MM.1S (cell line): ENCODE results near the gene PCAT6.

Source experiments
- DNase-seq: peaks from one replicate; pipeline ENCODE4 v3.0.0-alpha.2; 2015
- H2AFZ ChIP-seq: fragments of 300-600 bp; sonication (generic); 2 replicates; pipeline ENCODE4 v1.6.0; 2016; ENCODE audit warnings: antibody characterized with exemption, low read length
- H3F3A ChIP-seq: fragments of 300-600 bp; sonication (generic); 2 replicates; pipeline ENCODE4 v1.6.1; 2016; ENCODE audit warnings: mild to moderate bottlenecking, antibody characterized with exemption, low read length, moderate library complexity, mixed read lengths; ENCODE audit not compliant: insufficient read depth
- H3K27ac ChIP-seq: fragments of 300-600 bp; sonication (generic); 2 replicates; pipeline ENCODE4 v1.5.1; 2016; ENCODE audit warnings: mild to moderate bottlenecking, low read length
- H3K27me3 ChIP-seq: fragments of 300-600 bp; sonication (generic); replicated peaks from 2 replicates; pipeline ENCODE4 v1.6.0; 2016; ENCODE audit warnings: low read length; ENCODE audit not compliant: insufficient read depth
- H3K36me3 ChIP-seq: fragments of 300-600 bp; sonication (generic); replicated peaks from 2 replicates; pipeline ENCODE4 v1.6.1; 2016; ENCODE audit warnings: mild to moderate bottlenecking, low read length, mixed read lengths; ENCODE audit not compliant: insufficient read depth
- H3K4me1 ChIP-seq: fragments of 300-600 bp; sonication (generic); 2 replicates; pipeline ENCODE4 v1.6.1; 2016; ENCODE audit warnings: low read length, mixed read lengths
- H3K4me2 ChIP-seq: fragments of 300-600 bp; sonication (generic); 2 replicates; pipeline ENCODE4 v1.6.0; 2016; ENCODE audit warnings: low read depth, low read length
- H3K4me3 ChIP-seq: fragments of 300-600 bp; sonication (generic); 2 replicates; pipeline ENCODE4 v1.5.1; 2016; ENCODE audit warnings: low read length, mixed read lengths
- H3K79me2 ChIP-seq: fragments of 300-600 bp; sonication (generic); 2 replicates; pipeline ENCODE4 v1.6.1; 2016; ENCODE audit warnings: mixed run types, low read length, mixed read lengths
- H3K9ac ChIP-seq: fragments of 300-600 bp; sonication (generic); 2 replicates; pipeline ENCODE4 v1.6.1; 2016; ENCODE audit warnings: low read length, mixed read lengths
- H3K9me2 ChIP-seq: fragments of 300-600 bp; sonication (generic); replicated peaks from 2 replicates; pipeline ENCODE4 v1.6.1; 2016; ENCODE audit warnings: mild to moderate bottlenecking, low read length, mixed read lengths; ENCODE audit not compliant: insufficient read depth
- H3K9me3 ChIP-seq: fragments of 300-600 bp; sonication (generic); replicated peaks from 2 replicates; pipeline ENCODE4 v1.6.1; 2016; ENCODE audit warnings: mild to moderate bottlenecking, low read length, mixed read lengths; ENCODE audit not compliant: insufficient read depth
- H4K20me1 ChIP-seq: fragments of 300-600 bp; sonication (generic); 2 replicates; pipeline ENCODE4 v1.6.1; 2016; ENCODE audit warnings: mild to moderate bottlenecking, low read length, moderate library complexity, mixed read lengths; ENCODE audit not compliant: insufficient read depth
- CTCF ChIP-seq: fragments of 300-600 bp; sonication (generic); IDR thresholded peaks from 2 replicates; pipeline ENCODE4 v1.5.1; 2016; ENCODE audit warnings: antibody characterized with exemption, low read length, mixed read lengths
- EZH2 ChIP-seq: fragments of 300-600 bp; sonication (generic); optimal IDR thresholded peaks from 2 replicates; pipeline ENCODE3; 2017; ENCODE audit warnings: low read depth, mild to moderate bottlenecking, antibody characterized with exemption, low read length, mixed read lengths
- EZH2phosphoT487 ChIP-seq: fragments of 300-600 bp; sonication (generic); IDR thresholded peaks from 2 replicates; pipeline ENCODE4 v1.6.1; 2018; ENCODE audit warnings: antibody characterized with exemption, low read length

PCAT6 gene

DNA sequence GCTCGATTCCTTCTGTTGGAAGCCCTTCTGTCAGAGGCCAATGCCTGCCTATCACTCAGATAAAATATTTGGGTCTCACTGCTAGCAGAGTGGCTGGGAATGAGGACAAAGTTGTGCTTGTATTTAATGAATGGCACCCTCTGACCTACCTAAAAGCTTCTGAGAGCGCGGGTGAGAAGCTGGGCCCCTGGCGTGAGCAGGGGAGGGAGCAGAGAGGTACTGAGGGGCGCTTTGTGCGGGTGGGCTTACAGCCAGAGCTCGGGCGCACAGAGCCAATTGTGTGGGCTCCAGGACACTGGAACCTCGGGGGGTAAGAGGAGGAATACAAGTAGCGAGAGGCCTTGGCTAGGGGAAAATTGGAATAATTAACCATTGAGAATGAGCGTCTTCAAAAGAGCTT, 32.3 kb downstream of the PCAT6 start:
- H3K4me1 ChIP-seq = no peaks in the 10 kb centered on the region
- H3K36me3 ChIP-seq = no peaks in the 10 kb centered on the region
- no peaks in the 10 kb centered on the region for H3K9me3 ChIP-seq
- no peaks in the 10 kb centered on the region for H3K79me2 ChIP-seq
- H3K4me2 ChIP-seq = no peak overlapping the region
- DNase-seq = no peak
- no peaks in the 10 kb centered on the region for H3K27me3 ChIP-seq
- no peak for TF ChIP-seq EZH2
- no peak for TF ChIP-seq EZH2phosphoT487
- no peak for TF ChIP-seq CTCF
- no peak overlapping the region for H2AFZ ChIP-seq
- H3K4me3 ChIP-seq = no peak overlapping the region
- no peaks in the 10 kb centered on the region for H3F3A ChIP-seq
- H3K9ac ChIP-seq = no peak overlapping the region
- H3K9me2 ChIP-seq = no peaks in the 10 kb centered on the region
- no peaks in the 10 kb centered on the region for H4K20me1 ChIP-seq
- H3K27ac ChIP-seq = no peak overlapping the region

DNA sequence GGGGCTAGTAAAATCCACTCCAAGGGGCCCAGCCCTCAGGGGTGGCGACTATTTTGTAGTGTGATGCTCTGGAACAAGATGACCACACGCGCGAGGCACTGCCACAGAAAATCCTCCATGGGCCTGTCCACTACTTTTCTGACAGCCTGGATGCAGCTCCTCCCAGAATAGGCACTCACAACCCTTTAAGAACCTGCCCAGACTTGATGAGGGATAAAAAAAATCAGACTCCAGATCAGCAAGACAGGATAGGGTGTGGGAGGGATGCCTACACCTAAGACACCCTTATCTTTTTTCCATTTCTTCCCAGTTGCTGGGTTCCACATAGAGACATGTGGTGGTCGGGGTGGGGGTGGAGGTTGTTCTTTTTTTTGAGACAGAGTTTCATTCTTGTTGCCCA, 33.5 kb downstream of the PCAT6 start:
- Histone ChIP-seq H3K27ac (no peak overlapping the region), H3K9ac (no peak overlapping the region), H3K4me1 (no peaks in the 10 kb centered on the region), H3K9me2 (no peaks in the 10 kb centered on the region), H3K27me3 (no peaks in the 10 kb centered on the region), H3K9me3 (no peaks in the 10 kb centered on the region), H3K79me2 (no peaks in the 10 kb centered on the region), H4K20me1 (no peaks in the 10 kb centered on the region), H3F3A (no peaks in the 10 kb centered on the region), H3K4me2 (no peak overlapping the region), H2AFZ (no peak overlapping the region), H3K4me3 (no peak overlapping the region), H3K36me3 (no peaks in the 10 kb centered on the region)
- TF ChIP-seq EZH2 (no peak), EZH2phosphoT487 (no peak), CTCF (no peak)
- DNase-seq = no peak

GRCh38 chr1:202844935-202845334, 34.2 kb downstream of the PCAT6 start:
- H3K9me3 ChIP-seq = no peaks in the 10 kb centered on the region
- no peak for TF ChIP-seq CTCF
- TF ChIP-seq EZH2 = no peak
- TF ChIP-seq EZH2phosphoT487 = no peak
- no peaks in the 10 kb centered on the region for H3K9me2 ChIP-seq
- no peaks in the 10 kb centered on the region for H3K36me3 ChIP-seq
- H3F3A ChIP-seq = no peaks in the 10 kb centered on the region
- H3K79me2 ChIP-seq = no peaks in the 10 kb centered on the region
- H3K4me3 ChIP-seq = no peak overlapping the region
- H3K9ac ChIP-seq = no peak overlapping the region
- H3K4me1 ChIP-seq = no peaks in the 10 kb centered on the region
- H4K20me1 ChIP-seq = no peaks in the 10 kb centered on the region
- H3K4me2 ChIP-seq = no peak overlapping the region
- H3K27me3 ChIP-seq = no peaks in the 10 kb centered on the region
- no peak overlapping the region for H3K27ac ChIP-seq
- no peak overlapping the region for H2AFZ ChIP-seq
- no peak for DNase-seq
